K562 (cell line): Measurements from ENCODE around the gene HTR6. TPM values are rescaled to one million over a fixed set of nuclear protein-coding genes. Genes with fewer than 3 reads are reported as not detected.

Experiments used
- ATAC-seq: fragments of 200-7000 bp; cut with Tn5 transposase; 3 replicates; pipeline ENCODE4 v1.9.1; 2020; ENCODE audit warnings: moderate library complexity
- BruUV-seq: library from RNA; stranded (reverse); fragments of 400-500 nt; replicated peaks from 2 replicates; lab custom pipeline; 2021; lab: Mats Ljungman, UMichigan
- CTCF ChIA-PET: fragments of 300-600 bp; formaldehyde crosslinking; extraction: SDS; loops from one replicate; lab custom pipeline; 2021; ENCODE audit warnings: low intra/inter-chr PET ratio; lab: Yijun Ruan, JAX
- POLR2A ChIA-PET: fragments of 300-600, 350-650 bp; sonication (Branson Sonifier 250); formaldehyde crosslinking; extraction: SDS; loops from one replicate; lab custom pipeline; 2021; ENCODE audit warnings: antibody characterized with exemption, inconsistent platforms; lab: Yijun Ruan, JAX
- DNase-seq, 4 experiments: peaks; one replicate each; pipeline versions ENCODE4 v3.0.0 to v3.0.0-alpha.2; 2011 to 2018; ENCODE audit warnings: low spot score in 3 of 4, mixed read lengths in 3 of 4; ENCODE audit errors: extremely low read depth in 1 of 4
- FAIRE-seq: peaks from 2 replicates; lab custom pipeline; 2011; peaks lifted over from hg19 to GRCh38; lab: Jason Lieb, UNC
- H2AFZ ChIP-seq: 2 replicates; pipeline ENCODE4 v1.6.0; 2011; ENCODE audit warnings: low read depth, low read length, control low read depth, inconsistent platforms
- H3K27ac ChIP-seq: fragments of 200-600 bp; 3 replicates; pipeline ENCODE4 v1.8.0; 2011; ENCODE audit warnings: low read depth, mild to moderate bottlenecking, control low read depth, inconsistent platforms, low read length, moderate library complexity, mixed read lengths; ENCODE audit errors: extremely low read depth
- H3K27me3 ChIP-seq, 2 experiments: fragments of 300-600 bp in 1 of 2; 2 replicates in 1 of 2; 3 replicates in 1 of 2; pipeline versions ENCODE4 v1.6.0 to v1.8.0; 2011; ENCODE audit warnings: inconsistent platforms in 2 of 2, low read length in 2 of 2, mild to moderate bottlenecking in 1 of 2, mixed read lengths in 1 of 2, moderate library complexity in 1 of 2; ENCODE audit not compliant: control insufficient read depth in 2 of 2, insufficient read depth in 2 of 2
- H3K36me3 ChIP-seq: fragments of 300-600 bp; 3 replicates; pipeline ENCODE4 v1.8.0; 2011; ENCODE audit warnings: mild to moderate bottlenecking, low read length, inconsistent platforms; ENCODE audit not compliant: control insufficient read depth, insufficient read depth
- H3K4me1 ChIP-seq, 2 experiments: fragments of 200-600 bp in 1 of 2; replicated peaks in 1 of 2; 2 replicates in 1 of 2; 3 replicates in 1 of 2; pipeline versions ENCODE4 v1.5.1 to v1.8.0; 2011; ENCODE audit warnings: inconsistent platforms in 2 of 2, low read length in 2 of 2, mild to moderate bottlenecking in 1 of 2, mixed read lengths in 1 of 2, moderate library complexity in 1 of 2; ENCODE audit not compliant: control insufficient read depth in 2 of 2, insufficient read depth in 2 of 2
- H3K4me2 ChIP-seq: 2 replicates; pipeline ENCODE4 v1.6.1; 2011; ENCODE audit warnings: low read length, control low read depth, inconsistent platforms, mixed read lengths; ENCODE audit not compliant: insufficient read depth
- H3K4me3 ChIP-seq: fragments of 200-600 bp; sonication (generic), shearing (Covaris generic); 2 replicates; pipeline ENCODE4 v1.5.1; 2016; ENCODE audit warnings: control low read depth, inconsistent platforms
- H3K79me2 ChIP-seq: fragments of 200-600 bp; 3 replicates; pipeline ENCODE4 v1.8.0; 2011; ENCODE audit warnings: low read length, inconsistent platforms; ENCODE audit not compliant: control insufficient read depth, insufficient read depth
- H3K9ac ChIP-seq, 2 experiments: 2 replicates each; pipeline versions ENCODE4 v1.6.0 to v1.6.1; 2011; ENCODE audit warnings: low read depth in 2 of 2, low read length in 2 of 2, control low read depth in 1 of 2, inconsistent platforms in 1 of 2, mild to moderate bottlenecking in 1 of 2, mixed read lengths in 1 of 2; ENCODE audit not compliant: insufficient read depth in 1 of 2
- H3K9me1 ChIP-seq: one replicate; pipeline ENCODE4 v1.6.0; 2011; ENCODE audit warnings: inconsistent platforms, mild to moderate bottlenecking, low read length, moderate library complexity; ENCODE audit not compliant: control insufficient read depth, insufficient read depth
- H3K9me3 ChIP-seq: replicated peaks from 2 replicates; pipeline ENCODE4 v1.5.1; 2011; ENCODE audit warnings: low read depth, low read length, inconsistent platforms; ENCODE audit not compliant: control insufficient read depth, insufficient read depth
- H4K20me1 ChIP-seq: replicated peaks from 2 replicates; pipeline ENCODE4 v1.6.1; 2011; ENCODE audit warnings: low read length, inconsistent platforms, mixed read lengths; ENCODE audit not compliant: control insufficient read depth, insufficient read depth
- CBX8 ChIP-seq: fragments of 200-600 bp; sonication (generic); IDR thresholded peaks from 2 replicates; pipeline ENCODE4 v1.6.1; 2012; ENCODE audit warnings: borderline replicate concordance, mixed run types, low read depth, mild to moderate bottlenecking, moderate library complexity, mixed read lengths, low read length, control low read depth, inconsistent platforms; ENCODE audit not compliant: poor library complexity, severe bottlenecking; ENCODE audit errors: extremely low read depth
- WGBS: fragments of 100-300 bp; shearing (Covaris generic); methylation state at CpG from one replicate; pipeline ENCODE4 v1.1.6; 2016; ENCODE audit warnings: low coverage, mixed read lengths; ENCODE audit not compliant: insufficient coverage; ENCODE audit errors: missing lambda C conversion rate; 5-methylcytosine and 5-hydroxymethylcytosine counted together
- in situ Hi-C: fragments of 300-500 bp; cut with MboI; formaldehyde crosslinking; loops from 4 replicates; pipeline ENCODE4 v1.15.0; 2018; ENCODE audit warnings: inconsistent platforms, mixed read lengths
- intact Hi-C: fragments of 100-400 bp; cut with micrococcal nuclease; formaldehyde crosslinking; loops from 2 replicates; pipeline ENCODE4 v1.14.2; 2022
- polyA plus RNA-seq, 8 experiments: library from polyadenylated mRNA; depleted of rRNA in 4 of 8; stranded (reverse) in 5 of 8; unstranded in 3 of 8; fragments of >200 nt; fragmentation: Nextera tagmentation in 2 of 8; fragmentation: Illumina TruSeq in 1 of 8; extraction: Ambion mirVana in 2 of 8; extraction: Trizol in 1 of 8; gene quantifications; 2 replicates each; pipeline versions ENCODE4 v1.2.1 to v1.2.3, GENCODE V29; 2011 to 2014; ENCODE audit warnings: inconsistent platforms in 1 of 8, missing spikeins in 1 of 8
- total RNA-seq, 7 experiments: library from RNA; depleted of rRNA in 6 of 7; stranded (reverse); fragments of >200 nt in 6 of 7; fragmentation: Illumina TruSeq in 2 of 7; extraction: Trizol in 2 of 7; gene quantifications; 2 replicates each; pipeline versions ENCODE4 v1.2.1 to v1.2.3, GENCODE V29; 2011 to 2021; ENCODE audit warnings: low replicate concordance in 1 of 7

HTR6 gene
- total and polyA plus RNA-seq, 9 of the 15 experiments (the other 6 are each of a cell fraction or from before 2014, with no cell fraction given), result not detected

GRCh38 chr1:19654386-19654785 is 10.3 kb upstream of the HTR6 start:
- no peaks in the 10 kb centered on the region for H3K9me3 ChIP-seq
- intact Hi-C loops (loop anchor here (5.0 to 10.0 kb wide), 3 partner anchors 402 to 750 kb away; partner anchors contain the start of genes ALDH4A1, EMC1 and MRTO4), in situ Hi-C loops (loop anchor here (5.0 to 25.0 kb wide), 6 partner anchors 312 to 1042 kb away; no protein-coding TSS in a partner anchor)
- no peak overlapping the region for H3K27ac ChIP-seq
- ChIA-PET POLR2A (interaction anchor here (0.6 to 1.1 kb wide), 3 partner anchors 24 to 444 kb away, joined by 3 read pairs; no protein-coding TSS in a partner anchor), CTCF (interaction anchor here (0.6 to 1.2 kb wide), 5 partner anchors 263 to 773 kb away, joined by 3 to 12 read pairs (median 3); no protein-coding TSS in a partner anchor)
- no peaks in the 10 kb centered on the region for H3K79me2 ChIP-seq
- no peak overlapping the region for H3K9ac ChIP-seq
- DNase-seq, result no peak
- ATAC-seq, result no peak
- no peak overlapping the region for H3K4me2 ChIP-seq
- no peaks in the 10 kb centered on the region for H3K36me3 ChIP-seq
- FAIRE-seq, result no peak
- BruUV-seq, result no TSS peak
- 30% methylated on average over 5 of the region's 5 CpGs for WGBS
- no peak overlapping the region for H2AFZ ChIP-seq
- no peak for TF ChIP-seq CBX8
- TF ChIP-seq, all 486 proteins: peak for 0
- H3K4me3 ChIP-seq, result no peak overlapping the region
- H4K20me1 ChIP-seq, result no peaks in the 10 kb centered on the region
- peaks cover 15 to 27% of the 10 kb centered on the region in 2 experiments; a peak in 4 of 5 replicates for H3K4me1 ChIP-seq
- H3K27me3 ChIP-seq, result peaks cover 0 to 21% of the 10 kb centered on the region in 2 experiments; a peak in 3 of 5 replicates
- H3K9me1 ChIP-seq, result no peaks in the 10 kb centered on the region
